GM18526 (cell line): ENCODE results near the gene PPAT.

ENCODE experiments used
- POLR2A ChIP-seq: IDR thresholded peaks from 3 replicates; pipeline ENCODE4 v1.6.1; 2011; ENCODE audit not compliant: insufficient read length; ENCODE audit errors: extremely low read depth

Gene PPAT

DNA sequence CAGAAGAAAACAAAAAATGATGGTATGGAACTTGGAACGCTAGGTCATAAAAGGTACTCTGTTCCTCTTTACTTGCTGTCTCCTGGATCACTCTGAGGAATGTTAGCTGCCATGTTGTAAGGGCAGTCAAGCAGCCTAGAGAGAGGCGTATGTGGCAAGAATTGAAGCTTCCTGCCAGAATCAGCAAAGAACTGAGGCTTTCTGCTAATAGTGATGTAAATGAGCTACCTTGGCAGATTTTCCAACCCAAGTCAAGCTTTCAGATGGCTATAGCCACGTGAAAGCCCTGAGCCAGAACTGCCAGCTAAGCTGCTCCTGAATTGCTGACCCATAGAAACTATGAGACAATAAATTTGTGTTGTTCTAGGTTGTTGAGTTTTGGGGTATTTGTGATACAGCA is 86.8 kb downstream of the PPAT start:
- no peak for TF ChIP-seq POLR2A

DNA sequence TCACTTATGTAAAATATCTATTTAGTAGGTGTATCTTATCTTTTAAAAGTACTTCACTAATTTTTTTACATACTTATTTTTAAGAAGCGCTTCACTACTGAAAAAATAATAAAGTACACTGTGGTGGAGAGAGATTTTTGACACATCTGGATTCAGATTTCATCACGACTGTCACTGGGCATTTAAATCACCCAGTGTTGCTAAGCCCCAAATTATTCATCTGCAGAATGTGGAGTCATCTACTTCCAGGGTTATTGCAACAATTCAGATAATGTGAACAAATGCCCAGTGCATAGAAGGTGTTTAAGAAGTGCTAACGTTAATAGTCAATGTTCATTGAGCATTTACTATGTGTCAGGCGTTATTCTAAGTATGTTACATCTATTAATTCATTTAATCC is 90.0 kb downstream of the PPAT start:
- TF ChIP-seq POLR2A = no peak
